GM18526 (cell line): ENCODE results near the gene ASCL2.

ENCODE experiments used
- POLR2A ChIP-seq: IDR thresholded peaks from 3 replicates; pipeline ENCODE4 v1.6.1; 2011; ENCODE audit not compliant: insufficient read length; ENCODE audit errors: extremely low read depth

Gene ASCL2

GRCh38 chr11:2270322-2271076, at the start of gene ASCL2:
TSS of gene ASCL2 (minus strand) at chr11:2270588. CDS start at chr11:2270332, 256 bp downstream.
- TF ChIP-seq POLR2A: no peak

GRCh38 chr11:2319791-2320472, 49.5 kb upstream of the ASCL2 start:
- TF ChIP-seq POLR2A: no peak

- TF ChIP-seq POLR2A: no peak
Measured at GRCh38 chr11:2318707-2319106, 48.3 kb upstream of the ASCL2 start.

GRCh38 chr11:2318123-2318522, 47.7 kb upstream of the ASCL2 start:
- TF ChIP-seq POLR2A: no peak

GRCh38 chr11:2317354-2318050, 47.1 kb upstream of the ASCL2 start:
- no peak for TF ChIP-seq POLR2A

GRCh38 chr11:2316963-2317244, 46.5 kb upstream of the ASCL2 start:
- no peak for TF ChIP-seq POLR2A

- TF ChIP-seq POLR2A: no peak
Measured at GRCh38 chr11:2316169-2316962, 46.0 kb upstream of the ASCL2 start.

- TF ChIP-seq POLR2A: no peak
Measured at GRCh38 chr11:2315395-2316168, 45.2 kb upstream of the ASCL2 start.

GRCh38 chr11:2314525-2315394, 44.4 kb upstream of the ASCL2 start:
- TF ChIP-seq POLR2A: no peak

- no peak for TF ChIP-seq POLR2A
Measured at GRCh38 chr11:2314136-2314524, 43.7 kb upstream of the ASCL2 start.

GRCh38 chr11:2313051-2313951, 42.9 kb upstream of the ASCL2 start:
- no peak for TF ChIP-seq POLR2A

GRCh38 chr11:2312232-2313042, 42.0 kb upstream of the ASCL2 start:
- TF ChIP-seq POLR2A: no peak
